Esophagus (tissue), 2 donors: Measurements from ENCODE around the gene GALNT9. TPM values are rescaled to one million over a fixed set of nuclear protein-coding genes. Genes with fewer than 3 reads are reported as not detected.
"Not testable (repeated sequence)": the region's sequence is repeated elsewhere in the genome, so short reads cannot be mapped to it uniquely, and the experiment has no call there.

ENCODE experiments used
- H3K27ac ChIP-seq, 2 donors: one replicate each; pipeline ENCODE4 v1.5.1; 2013; ENCODE audit warnings: low read depth in 2 of 2, mild to moderate bottlenecking in 2 of 2, inconsistent platforms in 1 of 2, low read length in 1 of 2, moderate library complexity in 1 of 2
- H3K27me3 ChIP-seq, 2 donors: one replicate each; pipeline ENCODE4 v1.6.1; 2013; ENCODE audit warnings: low read length in 2 of 2, control low read depth in 1 of 2, mild to moderate bottlenecking in 1 of 2; ENCODE audit not compliant: insufficient read depth in 2 of 2, control insufficient read depth in 1 of 2
- H3K36me3 ChIP-seq, 2 donors: one replicate each; pipeline ENCODE4 v1.6.1; 2013; ENCODE audit warnings: low read length in 1 of 2; ENCODE audit not compliant: control insufficient read depth in 2 of 2, insufficient read depth in 2 of 2
- H3K4me1 ChIP-seq, 2 donors: one replicate each; pipeline ENCODE4 v1.6.1; 2013; ENCODE audit warnings: low read length in 1 of 2; ENCODE audit not compliant: control insufficient read depth in 2 of 2, insufficient read depth in 2 of 2
- H3K4me3 ChIP-seq, 2 donors: one replicate each; pipeline ENCODE4 v1.5.1; 2013; ENCODE audit warnings: low read length in 2 of 2, mild to moderate bottlenecking in 2 of 2, low read depth in 1 of 2, moderate library complexity in 1 of 2
- H3K9me3 ChIP-seq, 2 donors: one replicate each; pipeline ENCODE4 v1.6.1; 2013; ENCODE audit warnings: mild to moderate bottlenecking in 2 of 2, low read depth in 1 of 2, low read length in 1 of 2, moderate library complexity in 1 of 2; ENCODE audit not compliant: control insufficient read depth in 2 of 2, insufficient read depth in 1 of 2
- WGBS, 2 donors: extraction: QIAGEN DNeasy Blood & Tissue Kit; methylation state at CpG; one replicate each; pipeline ENCODE4 v1.1.7; 2013; 5-methylcytosine and 5-hydroxymethylcytosine counted together
- polyA plus RNA-seq, 2 donors: library from polyadenylated mRNA; stranded (reverse); fragments of 200-250 nt; gene quantifications; one replicate each; pipeline ENCODE4 v1.2.3, GENCODE V29; 2013
- donor health status: healthy with polysubstance abuse.
- donor health status: Bipolar disorder and iron deficiency.

GALNT9 gene
- polyA plus RNA-seq, 2 donors: not detected

GRCh38 chr12:132257206-132257954 lies 72.0 kb downstream of the GALNT9 start:
- Histone ChIP-seq H3K27me3 (no peaks in the 10 kb centered on the region), H3K4me3 (no peak overlapping the region)
- WGBS, 2 donors: 81 to 82% methylated on average over 54 to 56 of the region's 56 CpGs

GRCh38 chr12:132256646-132257045 lies 72.7 kb downstream of the GALNT9 start:
- WGBS, 2 donors: 72 to 74% methylated on average over 8 of the region's 9 CpGs
- H3K36me3 ChIP-seq: no peaks in the 10 kb centered on the region
- H3K4me1 ChIP-seq: no peaks in the 10 kb centered on the region
- no peak overlapping the region for H3K27ac ChIP-seq
- H3K4me3 ChIP-seq: no peak overlapping the region
- H3K27me3 ChIP-seq: no peaks in the 10 kb centered on the region
- no peaks in the 10 kb centered on the region for H3K9me3 ChIP-seq

More at GRCh38 chr12:132257206-132257954, 72.0 kb downstream of the GALNT9 start:
- Histone ChIP-seq H3K9me3 (no peaks in the 10 kb centered on the region), H3K27ac (no peak overlapping the region), H3K36me3 (no peaks in the 10 kb centered on the region), H3K4me1 (no peaks in the 10 kb centered on the region)

- no peak overlapping the region for H3K27ac ChIP-seq
- H3K4me1 ChIP-seq: no peaks in the 10 kb centered on the region
- H3K36me3 ChIP-seq: no peaks in the 10 kb centered on the region
- 80 to 82% methylated on average over 20 of the region's 20 CpGs for WGBS, 2 donors
- H3K27me3 ChIP-seq: no peaks in the 10 kb centered on the region
- H3K4me3 ChIP-seq: no peak overlapping the region
- H3K9me3 ChIP-seq: no peaks in the 10 kb centered on the region
These were observed 73.7 kb downstream of the GALNT9 start for GRCh38 chr12:132255642-132256041.

- Histone ChIP-seq H3K9me3 (no peaks in the 10 kb centered on the region), H3K27ac (no peak overlapping the region), H3K27me3 (no peaks in the 10 kb centered on the region), H3K4me3 (no peak overlapping the region), H3K4me1 (no peaks in the 10 kb centered on the region), H3K36me3 (no peaks in the 10 kb centered on the region)
- WGBS, 2 donors: 74 to 76% methylated on average over 18 of the region's 18 CpGs
These were observed 75.5 kb downstream of the GALNT9 start for GRCh38 chr12:132253698-132254480.

- not testable (repeated sequence) for H3K36me3 ChIP-seq, H3K9me3 ChIP-seq, H3K27me3 ChIP-seq, H3K4me3 ChIP-seq, H3K4me1 ChIP-seq, H3K27ac ChIP-seq
- 65 to 74% methylated on average over 3 to 5 of the region's 5 CpGs for WGBS, 2 donors
These were observed 76.4 kb downstream of the GALNT9 start for GRCh38 chr12:132252981-132253380.

- no peak overlapping the region for H3K27ac ChIP-seq
- no peaks in the 10 kb centered on the region for H3K27me3 ChIP-seq
- no peaks in the 10 kb centered on the region for H3K4me1 ChIP-seq
- H3K9me3 ChIP-seq: no peaks in the 10 kb centered on the region
- H3K4me3 ChIP-seq: no peak overlapping the region
- WGBS, 2 donors: 85 to 86% methylated on average over 20 to 21 of the region's 21 CpGs
- H3K36me3 ChIP-seq: no peaks in the 10 kb centered on the region
These were observed 77.5 kb downstream of the GALNT9 start for GRCh38 chr12:132251741-132252490.

GRCh38 chr12:132251310-132251709 lies 78.1 kb downstream of the GALNT9 start:
- WGBS, 2 donors: 86 to 87% methylated on average over 18 of the region's 18 CpGs
- Histone ChIP-seq H3K36me3 (no peaks in the 10 kb centered on the region), H3K4me1 (no peaks in the 10 kb centered on the region), H3K9me3 (no peaks in the 10 kb centered on the region), H3K27ac (no peak overlapping the region), H3K4me3 (no peak overlapping the region), H3K27me3 (no peaks in the 10 kb centered on the region)

GRCh38 chr12:132250707-132251106 lies 78.7 kb downstream of the GALNT9 start:
- Histone ChIP-seq H3K27me3 (no peaks in the 10 kb centered on the region), H3K36me3 (no peaks in the 10 kb centered on the region), H3K4me1 (no peaks in the 10 kb centered on the region), H3K27ac (no peak overlapping the region), H3K4me3 (no peak overlapping the region), H3K9me3 (no peaks in the 10 kb centered on the region)
- 87 to 92% methylated on average over 33 of the region's 33 CpGs for WGBS, 2 donors

GRCh38 chr12:132249689-132250478 lies 79.5 kb downstream of the GALNT9 start:
- H3K27ac ChIP-seq: no peak overlapping the region
- 84 to 87% methylated on average over 39 of the region's 39 CpGs for WGBS, 2 donors
- no peaks in the 10 kb centered on the region for H3K36me3 ChIP-seq
- H3K27me3 ChIP-seq: no peaks in the 10 kb centered on the region
- H3K4me3 ChIP-seq: no peak overlapping the region
- H3K4me1 ChIP-seq: no peaks in the 10 kb centered on the region
- no peaks in the 10 kb centered on the region for H3K9me3 ChIP-seq
